Activated CD4-positive, CD25-positive, alpha-beta regulatory T cell (primary cell): ENCODE results near the gene AP1G2.
"Not testable (repeated sequence)": the region's sequence is repeated elsewhere in the genome, so short reads cannot be mapped to it uniquely, and the experiment has no call there.

ENCODE experiments used
- DNase-seq, 4 experiments: peaks; one replicate each; lab custom pipeline; 2025; lab: John Stamatoyannopoulos, UW

AP1G2 gene

GRCh38 chr14:23567186-23568020, at the start of gene AP1G2:
Gene AP1G2 (minus strand): TSS chr14:23567791. CDS start chr14:23567314, 477 bp downstream.
- peak; percentile 66 to 71 (median 68) for DNase-seq

- DNase-seq: no peak
These were observed 48.3 kb upstream of the AP1G2 start for GRCh38 chr14:23615856-23616255.

- no peak for DNase-seq
These were observed 46.8 kb upstream of the AP1G2 start for GRCh38 chr14:23614395-23614828.

- DNase-seq: no peak
These were observed 45.9 kb upstream of the AP1G2 start for GRCh38 chr14:23613242-23614070.

GRCh38 chr14:23612802-23613201, 45.2 kb upstream of the AP1G2 start:
- no peak for DNase-seq

GRCh38 chr14:23612354-23612732, 44.8 kb upstream of the AP1G2 start:
- no peak for DNase-seq

- DNase-seq: no peak
These were observed 43.3 kb upstream of the AP1G2 start for GRCh38 chr14:23610815-23611289.

GRCh38 chr14:23610090-23610814, 42.7 kb upstream of the AP1G2 start:
- no peak for DNase-seq

GRCh38 chr14:23609411-23610089, 42.0 kb upstream of the AP1G2 start:
- not testable (repeated sequence) for DNase-seq

GRCh38 chr14:23609001-23609400, 41.4 kb upstream of the AP1G2 start:
- DNase-seq: no peak

- DNase-seq: no peak
These were observed 40.9 kb upstream of the AP1G2 start for GRCh38 chr14:23608454-23608853.

GRCh38 chr14:23605931-23606585, 38.5 kb upstream of the AP1G2 start:
- no peak for DNase-seq

- DNase-seq: no peak
These were observed 37.1 kb upstream of the AP1G2 start for GRCh38 chr14:23604675-23605170.

GRCh38 chr14:23604148-23604547, 36.6 kb upstream of the AP1G2 start:
- DNase-seq: no peak

GRCh38 chr14:23603103-23603502, 35.5 kb upstream of the AP1G2 start:
- no peak for DNase-seq

GRCh38 chr14:23602181-23603095, 34.8 kb upstream of the AP1G2 start:
- no peak for DNase-seq

- no peak for DNase-seq
These were observed 34.2 kb upstream of the AP1G2 start for GRCh38 chr14:23601845-23602180.

- DNase-seq: no peak
These were observed 33.8 kb upstream of the AP1G2 start for GRCh38 chr14:23601424-23601823.

- no peak for DNase-seq
These were observed 33.2 kb upstream of the AP1G2 start for GRCh38 chr14:23600806-23601205.

GRCh38 chr14:23600322-23600707, 32.7 kb upstream of the AP1G2 start:
- DNase-seq: no peak
